Esophagus muscularis mucosa (tissue), 4 donors: Measurements from ENCODE around the gene SPOP. TPM values are rescaled to one million over a fixed set of nuclear protein-coding genes. Genes with fewer than 3 reads are reported as not detected.
"Not testable (repeated sequence)": the region's sequence is repeated elsewhere in the genome, so short reads cannot be mapped to it uniquely, and the experiment has no call there.

Experiments used
- DNase-seq: peaks from one replicate; pipeline ENCODE4 v3.0.0-alpha.2; 2017; ENCODE audit errors: extremely low spot score
- H3K27ac ChIP-seq, 4 donors: fragments of 200-600 bp; sonication (generic); replicated peaks in 1 of 4; 1 replicate in 3 of 4; 2 replicates in 1 of 4; pipeline ENCODE4 v1.5.1; 2016 to 2019; ENCODE audit warnings: mild to moderate bottlenecking in 1 of 4
- H3K27me3 ChIP-seq, 4 donors: fragments of 200-600 bp; sonication (generic); one replicate each; pipeline versions ENCODE4 v1.5.1 to v1.6.0; 2016 to 2019
- H3K36me3 ChIP-seq, 4 donors: fragments of 200-600 bp; sonication (generic); one replicate each; pipeline ENCODE4 v1.5.1; 2016 to 2019
- H3K4me1 ChIP-seq, 4 donors: fragments of 200-600 bp; sonication (generic); one replicate each; pipeline ENCODE4 v1.5.1; 2016 to 2019
- H3K4me3 ChIP-seq, 4 donors: fragments of 200-600 bp; sonication (generic); 1 replicate in 2 of 4; 2 replicates in 2 of 4; pipeline ENCODE4 v1.5.1; 2016 to 2019; ENCODE audit warnings: mild to moderate bottlenecking in 4 of 4, moderate library complexity in 1 of 4
- H3K9me3 ChIP-seq, 4 donors: fragments of 200-600 bp; sonication (generic); 1 replicate in 3 of 4; 2 replicates in 1 of 4; pipeline ENCODE4 v1.5.1; 2016 to 2019
- CTCF ChIP-seq, 3 experiments: fragments of 200-600 bp in 2 of 3; fragments of 450-650 bp in 1 of 3; sonication (generic) in 2 of 3; IDR thresholded peaks; one replicate each; pipeline ENCODE4 v1.5.1; 2017 to 2019; ENCODE audit warnings: antibody characterized with exemption in 3 of 3, mild to moderate bottlenecking in 2 of 3, moderate library complexity in 1 of 3
- EP300 ChIP-seq: sonication (generic); formaldehyde crosslinking; IDR thresholded peaks from one replicate; pipeline ENCODE4 v1.6.1; 2017; ENCODE audit warnings: antibody characterized with exemption
- POLR2A ChIP-seq: fragments of 450-650 bp; IDR thresholded peaks from one replicate; pipeline ENCODE4 v1.6.1; 2017; ENCODE audit warnings: antibody characterized with exemption, moderate library complexity, mild to moderate bottlenecking, low read depth
- POLR2AphosphoS5 ChIP-seq, 2 donors: sonication (generic); formaldehyde crosslinking; IDR thresholded peaks; one replicate each; pipeline ENCODE4 v1.6.1; 2017; ENCODE audit warnings: antibody characterized with exemption in 2 of 2
- WGBS: methylation state at CpG from one replicate; pipeline ENCODE4 v1.1.5; 2018; 5-methylcytosine and 5-hydroxymethylcytosine counted together
- intact Hi-C: fragments of 100-400 bp; cut with DNase I; formaldehyde crosslinking; loops from one replicate; pipeline ENCODE4 v1.15.1; 2023
- total RNA-seq, 4 donors: library from RNA; depleted of rRNA; stranded (reverse); fragments of >200 nt; gene quantifications; one replicate each; pipeline versions ENCODE4 v1.1.0 to v1.2.1, GENCODE V29; 2016

SPOP gene
- total RNA-seq, result 100 to 1,000 TPM; 156 to 304 (median 185) TPM

- peak; percentile 100 for DNase-seq
- intact Hi-C loops, result no loop called here
These were observed at the start of gene SPOP for GRCh38 chr17:49677933-49678847. TSS of gene SPOP (minus strand) at chr17:49678097. CDS start at chr17:49622810, 55,287 bp downstream.

GRCh38 chr17:49727380-49727779 lies 49.5 kb upstream of the SPOP start:
- Histone ChIP-seq H3K4me3 (no peak overlapping the region), H3K27ac (peak overlapping the region in 3 of 4 donors; percentile 40 to 84 (median 50)), H3K9me3 (no peaks in the 10 kb centered on the region), H3K36me3 (peaks cover 0 to 8% (median 2%) of the 10 kb centered on the region in 4 donors), H3K27me3 (no peaks in the 10 kb centered on the region), H3K4me1 (peaks cover 74 to 90% (median 88%) of the 10 kb centered on the region in 4 donors)
- no peak for DNase-seq
- TF ChIP-seq EP300 (no peak), POLR2AphosphoS5 (IDR thresholded peaks at IDR 0.05) (no peak), CTCF (IDR thresholded peaks at IDR 0.05) (no peak), POLR2A (no peak)
- WGBS, result 83% methylated on average over 4 of the region's 4 CpGs
- intact Hi-C loops, result loop anchor here (5.0 kb wide), 1 partner anchor 35 kb away; the partner anchor contains the start of gene FAM117A

More at GRCh38 chr17:49677933-49678847, at the start of gene SPOP:
- Histone ChIP-seq H3K4me3 (peak within 1 kb of the TSS; percentile 74 to 88 (median 78)), H3K9me3 (no peaks in the 10 kb centered on the region), H3K4me1 (peaks cover 36 to 47% (median 44%) of the 10 kb centered on the region in 4 donors), H3K27me3 (no peaks in the 10 kb centered on the region), H3K27ac (peak within 1 kb of the TSS; percentile 94 to 99 (median 98)), H3K36me3 (peaks cover 0 to 4% (median under 1%) of the 10 kb centered on the region in 4 donors)
- TF ChIP-seq EP300, result no peak
- no peak for TF ChIP-seq CTCF (IDR thresholded peaks at IDR 0.05)
- TF ChIP-seq POLR2A, result peak; percentile 6
- TF ChIP-seq POLR2AphosphoS5 (IDR thresholded peaks at IDR 0.05), result peak; percentile 82 to 92
- WGBS, result 19% methylated on average over 44 of the region's 53 CpGs

- intact Hi-C loops, result loop anchor here (5.0 kb wide), 1 partner anchor 37 kb away; the partner anchor contains the start of gene FAM117A
These were observed 47.7 kb upstream of the SPOP start for GRCh38 chr17:49725452-49726130.

GRCh38 chr17:49724552-49724951 lies 46.7 kb upstream of the SPOP start:
- intact Hi-C loops, H3K27me3 ChIP-seq, DNase-seq, H3K4me3 ChIP-seq, H3K9me3 ChIP-seq: not testable (repeated sequence)
- Histone ChIP-seq H3K27ac (peak overlapping the region; percentile 71 to 82 (median 75)), H3K36me3 (peaks cover 2 to 27% (median 24%) of the 10 kb centered on the region in 4 donors), H3K4me1 (peaks cover 55 to 87% (median 82%) of the 10 kb centered on the region in 4 donors)
- 73% methylated on average over 6 of the region's 6 CpGs for WGBS

More at GRCh38 chr17:49725452-49726130, 47.7 kb upstream of the SPOP start:
- TF ChIP-seq EP300 (no peak), POLR2A (no peak), POLR2AphosphoS5 (IDR thresholded peaks at IDR 0.05) (no peak), CTCF (IDR thresholded peaks at IDR 0.05) (no peak)
- H3K36me3 ChIP-seq, result peaks cover 0 to 19% (median 16%) of the 10 kb centered on the region in 4 donors
- H3K9me3 ChIP-seq, result no peaks in the 10 kb centered on the region
- DNase-seq, result no peak
- peaks cover 66 to 88% (median 84%) of the 10 kb centered on the region in 4 donors for H3K4me1 ChIP-seq
- H3K4me3 ChIP-seq, result no peak overlapping the region
- WGBS, result 80% methylated on average over 7 of the region's 7 CpGs
- H3K27me3 ChIP-seq, result no peaks in the 10 kb centered on the region
- peak overlapping the region in 3 of 4 donors; percentile 72 to 82 (median 78) for H3K27ac ChIP-seq

- DNase-seq, result peak; percentile 92
- WGBS, result 30% methylated on average over 8 of the region's 8 CpGs
- peak overlapping the region in 1 of 4 donors; percentile 6 for H3K4me3 ChIP-seq
- H3K9me3 ChIP-seq, result no peaks in the 10 kb centered on the region
- H3K27me3 ChIP-seq, result no peaks in the 10 kb centered on the region
- TF ChIP-seq POLR2AphosphoS5 (IDR thresholded peaks at IDR 0.05), result peak in 1 of 2 donors; percentile 39
- no peak for TF ChIP-seq CTCF (IDR thresholded peaks at IDR 0.05)
- no peak for TF ChIP-seq POLR2A
- H3K4me1 ChIP-seq, result peaks cover 44 to 80% (median 74%) of the 10 kb centered on the region in 4 donors
- intact Hi-C loops, result no loop called here
- peaks cover 11 to 38% (median 33%) of the 10 kb centered on the region in 4 donors for H3K36me3 ChIP-seq
- H3K27ac ChIP-seq, result peak overlapping the region; percentile 71 to 82 (median 75)
These were observed 45.5 kb upstream of the SPOP start for GRCh38 chr17:49723423-49723822.
